Measurements from ENCODE around the gene GART. TPM values are rescaled to one million over a fixed set of nuclear protein-coding genes. Genes with fewer than 3 reads are reported as not detected.

GART gene
- total RNA-seq, 1 donor from 2014 or later: 55.8 TPM

DNA sequence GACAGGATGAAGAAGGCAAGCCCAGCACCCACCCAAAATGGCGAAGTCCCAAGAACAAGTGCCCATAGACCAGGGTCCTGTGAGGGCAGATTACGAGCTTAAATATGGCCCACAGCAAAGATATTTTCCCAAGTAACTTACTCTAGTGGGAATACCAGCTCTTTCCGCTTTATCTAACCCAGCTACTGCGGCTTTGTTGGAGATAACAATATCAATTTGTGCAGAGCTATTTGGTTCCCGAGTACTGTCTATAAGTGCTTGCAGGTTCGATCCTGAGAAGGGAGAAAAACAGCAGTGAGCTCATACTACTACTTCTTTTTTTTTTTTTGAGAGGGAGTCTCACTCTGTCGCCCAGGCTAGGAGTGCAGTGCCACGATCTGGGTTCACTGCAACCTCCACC is 36.1 kb downstream of the GART start:
- ATAC-seq: no peak
- intact Hi-C loops (cut with DNase I): no loop called here
- H3K9me3 ChIP-seq: no peaks in the 10 kb centered on the region

DNA sequence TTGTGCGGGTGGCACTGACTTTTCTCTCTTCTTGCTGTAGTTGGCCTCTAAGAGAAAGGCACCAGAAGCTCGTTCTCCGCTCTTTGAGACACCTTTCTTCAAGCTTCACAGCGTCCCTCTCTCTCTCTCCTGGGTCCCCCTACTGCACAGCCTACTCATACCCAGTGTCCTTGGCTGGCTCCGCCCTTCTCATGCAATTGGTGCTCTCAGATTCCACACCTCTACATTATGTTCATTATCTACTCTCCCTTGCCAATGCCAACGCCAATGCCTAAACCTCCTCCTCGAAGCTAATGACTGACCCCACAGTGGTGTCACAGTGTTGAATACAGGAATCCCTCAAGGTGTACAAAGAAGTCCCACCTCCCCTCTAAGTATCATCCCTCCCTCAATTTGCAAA is 45.6 kb downstream of the GART start:
- no peaks in the 10 kb centered on the region for H3K27me3 ChIP-seq
- H3K27ac ChIP-seq: no peak overlapping the region
- no peak for DNase-seq
- H3K36me3 ChIP-seq: no peaks in the 10 kb centered on the region
- no peak overlapping the region for H3K4me3 ChIP-seq
- H3K9me3 ChIP-seq: no peaks in the 10 kb centered on the region
- TF ChIP-seq, protein P1, sequence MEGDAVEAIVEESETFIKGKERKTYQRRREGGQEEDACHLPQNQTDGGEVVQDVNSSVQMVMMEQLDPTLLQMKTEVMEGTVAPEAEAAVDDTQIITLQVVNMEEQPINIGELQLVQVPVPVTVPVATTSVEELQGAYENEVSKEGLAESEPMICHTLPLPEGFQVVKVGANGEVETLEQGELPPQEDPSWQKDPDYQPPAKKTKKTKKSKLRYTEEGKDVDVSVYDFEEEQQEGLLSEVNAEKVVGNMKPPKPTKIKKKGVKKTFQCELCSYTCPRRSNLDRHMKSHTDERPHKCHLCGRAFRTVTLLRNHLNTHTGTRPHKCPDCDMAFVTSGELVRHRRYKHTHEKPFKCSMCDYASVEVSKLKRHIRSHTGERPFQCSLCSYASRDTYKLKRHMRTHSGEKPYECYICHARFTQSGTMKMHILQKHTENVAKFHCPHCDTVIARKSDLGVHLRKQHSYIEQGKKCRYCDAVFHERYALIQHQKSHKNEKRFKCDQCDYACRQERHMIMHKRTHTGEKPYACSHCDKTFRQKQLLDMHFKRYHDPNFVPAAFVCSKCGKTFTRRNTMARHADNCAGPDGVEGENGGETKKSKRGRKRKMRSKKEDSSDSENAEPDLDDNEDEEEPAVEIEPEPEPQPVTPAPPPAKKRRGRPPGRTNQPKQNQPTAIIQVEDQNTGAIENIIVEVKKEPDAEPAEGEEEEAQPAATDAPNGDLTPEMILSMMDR (IDR thresholded peaks at IDR 0.05): no peak
- no peak for ATAC-seq
- no peaks in the 10 kb centered on the region for H3K4me1 ChIP-seq
- intact Hi-C loops (cut with DNase I): no loop called here

More for the DNA sequence above, 36.1 kb downstream of the GART start:
- Histone ChIP-seq H3K36me3 (peaks cover 66% of the 10 kb centered on the region), H3K27me3 (no peaks in the 10 kb centered on the region), H3K4me3 (no peak overlapping the region), H3K4me1 (no peaks in the 10 kb centered on the region), H3K27ac (no peak overlapping the region)
- TF ChIP-seq, protein P1 (IDR thresholded peaks at IDR 0.05): no peak
- no peak for DNase-seq

DNA sequence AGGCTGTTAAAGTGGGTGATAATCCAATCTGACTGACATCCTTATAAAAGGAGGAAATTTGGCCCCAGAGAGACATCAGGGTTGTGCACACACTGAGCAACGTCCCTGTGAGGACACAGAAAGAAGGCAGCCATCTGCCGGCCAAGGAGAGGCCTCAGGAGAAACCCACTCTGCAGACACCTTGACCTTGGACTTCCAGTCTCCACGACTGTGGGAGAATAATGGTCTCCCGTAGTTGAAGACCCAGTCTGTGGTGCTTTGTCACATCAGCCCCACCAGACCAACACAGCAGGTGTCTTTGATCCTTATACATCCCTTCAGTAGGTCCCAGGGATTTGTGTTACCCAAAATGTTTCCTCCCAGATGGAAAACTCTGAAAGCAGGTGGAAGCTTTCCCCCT is 46.2 kb downstream of the GART start:
- intact Hi-C loops (cut with DNase I): no loop called here
- Histone ChIP-seq H3K4me1 (peaks cover 2% of the 10 kb centered on the region), H3K27me3 (no peaks in the 10 kb centered on the region), H3K36me3 (no peaks in the 10 kb centered on the region), H3K4me3 (no peak overlapping the region), H3K27ac (no peak overlapping the region), H3K9me3 (no peaks in the 10 kb centered on the region)
- TF ChIP-seq, protein P1 (IDR thresholded peaks at IDR 0.05): no peak
- DNase-seq (no peak), ATAC-seq (no peak)

DNA sequence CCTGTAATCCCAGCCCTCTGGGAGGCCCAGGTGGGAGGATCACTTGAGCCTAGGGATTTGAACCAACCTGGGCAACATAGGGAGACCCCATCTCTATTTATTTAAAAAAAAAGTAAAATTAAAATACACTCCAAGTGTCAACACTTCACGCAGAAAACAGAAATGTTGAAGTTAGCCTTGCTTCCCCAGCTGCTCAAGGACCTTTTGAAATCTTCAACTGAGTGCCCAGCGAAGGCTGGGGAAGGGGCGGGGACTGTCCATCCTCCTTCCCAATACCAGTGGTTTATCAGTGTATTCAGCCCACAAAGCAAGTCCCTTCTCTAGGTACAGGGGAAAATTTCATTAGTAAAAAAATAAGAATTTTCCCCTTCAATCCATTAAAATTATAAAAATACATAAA is 48.2 kb downstream of the GART start:
- intact Hi-C loops (cut with DNase I): no loop called here
- Histone ChIP-seq H3K27ac (no peak overlapping the region), H3K9me3 (no peaks in the 10 kb centered on the region), H3K4me1 (peaks cover 6% of the 10 kb centered on the region), H3K27me3 (no peaks in the 10 kb centered on the region), H3K36me3 (no peaks in the 10 kb centered on the region), H3K4me3 (no peak overlapping the region)
- ATAC-seq (no peak), DNase-seq (no peak)
- TF ChIP-seq, protein P1 (IDR thresholded peaks at IDR 0.05): no peak

DNA sequence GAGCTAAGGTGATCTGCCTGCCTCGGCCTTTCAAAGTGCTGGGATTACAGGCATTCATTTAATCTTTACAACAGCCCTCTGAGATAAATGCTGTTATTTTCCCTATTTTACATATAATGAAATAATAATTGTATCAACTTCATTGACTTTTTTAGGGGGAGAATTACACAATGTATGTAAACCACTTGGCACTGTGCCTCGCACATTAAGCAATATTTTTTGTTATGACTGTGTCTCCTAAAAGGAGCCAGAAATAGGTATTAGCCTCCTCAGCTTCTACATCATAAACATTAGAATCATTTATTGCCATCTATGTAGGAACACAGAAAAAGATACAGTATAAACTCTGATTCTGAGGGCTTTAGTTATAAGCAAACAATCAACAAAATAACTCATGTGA is 49.3 kb downstream of the GART start:
- peaks cover 6% of the 10 kb centered on the region for H3K4me1 ChIP-seq
- TF ChIP-seq, protein P1 (IDR thresholded peaks at IDR 0.05): no peak
- no peaks in the 10 kb centered on the region for H3K9me3 ChIP-seq
- H3K27me3 ChIP-seq: no peaks in the 10 kb centered on the region
- no peak overlapping the region for H3K27ac ChIP-seq
- H3K36me3 ChIP-seq: no peaks in the 10 kb centered on the region
- H3K4me3 ChIP-seq: no peak overlapping the region
- DNase-seq (no peak), ATAC-seq (no peak)
- intact Hi-C loops (cut with DNase I): no loop called here

Data from upper lobe of right lung (tissue), 1 donor.